ENCODE data around the gene AMIGO3. TPM values are rescaled to one million over a fixed set of nuclear protein-coding genes. Genes with fewer than 3 reads are reported as not detected.

Gene AMIGO3
- total and polyA plus RNA-seq, 2 of the 8 experiments (the other 6 are each of a cell fraction or from before 2014, with no cell fraction given): 1.6 to 8.8 TPM

DNA sequence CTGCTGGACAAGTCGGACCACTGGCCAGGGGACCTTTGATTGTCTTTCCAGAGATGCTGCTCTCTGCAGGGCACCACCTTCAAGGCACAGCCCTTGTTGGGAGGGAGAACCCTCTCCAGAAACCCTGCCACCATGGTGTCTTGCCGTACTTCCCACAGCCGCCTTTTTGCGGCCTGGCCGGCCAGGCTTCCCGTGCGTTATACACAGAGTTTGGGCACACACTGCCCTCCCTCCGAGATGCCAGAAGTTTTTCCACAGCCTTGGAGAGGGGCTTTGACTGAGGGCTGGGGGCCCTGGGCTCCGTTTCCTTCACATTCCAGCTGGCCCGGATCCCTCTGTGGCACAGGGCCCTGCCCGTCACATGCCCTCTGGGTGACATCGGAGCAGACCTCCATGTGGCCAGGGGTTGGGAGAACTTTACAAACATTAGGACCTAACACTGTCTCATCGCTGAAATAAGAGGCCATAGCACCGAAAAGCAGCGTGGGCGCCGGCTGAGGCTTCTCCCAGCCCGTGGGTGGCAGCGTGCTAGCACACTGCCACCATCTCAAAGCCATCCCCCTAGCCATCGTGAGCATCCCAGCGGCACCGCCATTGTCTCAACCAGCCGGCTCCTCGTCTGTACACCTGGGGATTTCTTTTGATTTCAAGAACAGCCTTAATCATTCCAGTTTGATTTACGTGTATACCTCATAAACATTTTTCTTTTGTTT is 51.6 kb downstream of the AMIGO3 start:
- Histone ChIP-seq H3K79me1 (ENCODE audit: low read depth, low read length) (no peaks in the 10 kb centered on the region), H2AK5ac (ENCODE audit: low read depth, low read length) (0 out of 2 replicates have a peak overlapping the region, but pooled peaks have one; percentile 29), H3K9ac (replicated peaks in 1 of 4; ENCODE audit: extremely low read depth in 1 of 4, low read depth in 3 of 4, low read length in 3 of 4) (no peak overlapping the region), H2BK20ac (ENCODE audit: low read length) (no peak overlapping the region), H3K36me3 (ENCODE audit: control insufficient read depth in 2 of 4, insufficient read depth in 4 of 4, low read length in 3 of 4) (no peaks in the 10 kb centered on the region), H4K20me1 (replicated peaks in 1 of 2; ENCODE audit: control insufficient read depth in 1 of 2, insufficient read depth in 2 of 2, low read length in 2 of 2) (no peaks in the 10 kb centered on the region), H4K91ac (replicated peaks; ENCODE audit: insufficient read length, low read length) (peak overlapping the region; percentile 13), H2BK15ac (ENCODE audit: low read length) (no peak overlapping the region), H3K14ac (ENCODE audit: insufficient read length) (no peak overlapping the region), H3K56ac (replicated peaks; ENCODE audit: insufficient read length, low read depth, low read length) (no peak overlapping the region), H3K23me2 (ENCODE audit: low read depth, low read length) (no peaks in the 10 kb centered on the region), H2AFZ (ENCODE audit: low read length) (no peak overlapping the region), H3K18ac (ENCODE audit: extremely low read depth, low read length) (no peak overlapping the region), H3K23ac (ENCODE audit: insufficient read length) (no peak overlapping the region), H3K27me3 (replicated peaks in 1 of 4; ENCODE audit: control insufficient read depth in 3 of 4, extremely low read depth in 1 of 4, insufficient read depth in 3 of 4, low read length in 3 of 4) (no peaks in the 10 kb centered on the region), H2BK12ac (ENCODE audit: low read depth, low read length) (no peak overlapping the region), H3K4ac (replicated peaks; ENCODE audit: insufficient read length, low read depth, low read length) (no peak overlapping the region), H3K4me2 (ENCODE audit: insufficient read depth in 1 of 2, low read depth in 2 of 2, low read length in 2 of 2) (no peak overlapping the region), H3K4me3 (ENCODE audit: extremely low read depth in 1 of 4, insufficient read depth in 2 of 4, low read depth in 3 of 4, low read length in 4 of 4) (no peak overlapping the region), H3K27ac (ENCODE audit: low read depth, low read length) (no peak overlapping the region), H3K4me1 (replicated peaks in 1 of 4; ENCODE audit: control insufficient read depth in 3 of 4, insufficient read depth in 4 of 4, low read length in 3 of 4) (peaks cover 0 to 8% (median 1%) of the 10 kb centered on the region in 4 experiments; a peak in 1 of 7 replicates), H4K8ac (ENCODE audit: extremely low read depth, insufficient read depth, low read length) (no peak overlapping the region), H4K5ac (ENCODE audit: insufficient read length, low read depth, low read length) (no peak overlapping the region), H3K79me2 (ENCODE audit: control insufficient read depth in 1 of 2, insufficient read depth in 2 of 2, low read length in 2 of 2) (no peaks in the 10 kb centered on the region), H2BK5ac (ENCODE audit: low read depth, low read length) (peak overlapping the region; percentile 37), H3K9me3 (ENCODE audit: insufficient read depth in 2 of 2, low read depth in 1 of 2, low read length in 1 of 2) (no peaks in the 10 kb centered on the region), H2BK120ac (replicated peaks; ENCODE audit: low read depth, low read length) (no peak overlapping the region)
- 96% methylated on average over 22 of the region's 25 CpGs; no CpG with 5 or more reads in 1 of the 2 experiments for WGBS, 2 experiments (ENCODE audit: extremely low coverage in 1 of 2, insufficient coverage in 1 of 2, insufficient read length in 1 of 2, insufficient replicate concordance in 2 of 2, low coverage in 1 of 2, low lambda C conversion rate in 2 of 2, missing lambda C conversion rate in 1 of 2)
- POLR2A ChIA-PET (ENCODE audit: partially characterized antibody): interaction anchor here (0.6 to 1.1 kb wide), 2 partner anchors 30 to 449 kb away, joined by 3 read pairs; no protein-coding TSS in a partner anchor
- FAIRE-seq (no peak), DNase-seq (ENCODE audit: low read depth in 1 of 2, low spot score in 2 of 2) (no peak)
- CTCF ChIA-PET (ENCODE audit: partially characterized antibody): interaction anchor here (1.4 to 1.9 kb wide), 2 partner anchors 120 to 130 kb away, joined by 3 to 5 read pairs; no protein-coding TSS in a partner anchor
- no peak for TF ChIP-seq CREB1 (IDR thresholded peaks at IDR 0.05)
- no peak for TF ChIP-seq HDAC6 (IDR thresholded peaks at IDR 0.05; ENCODE audit: low read depth, low read length)
- TF ChIP-seq ZNF274 (IDR thresholded peaks at IDR 0.05; ENCODE audit: borderline replicate concordance, extremely low read depth, low read length): no peak
- TF ChIP-seq RNF2 (IDR thresholded peaks at IDR 0.05; ENCODE audit: borderline replicate concordance, low read depth, low read length, missing control alignments, poor library complexity, severe bottlenecking): no peak
- TF ChIP-seq NANOG (IDR thresholded peaks at IDR 0.05; ENCODE audit: insufficient read depth, low read depth, low read length, poor library complexity, severe bottlenecking): no peak
- TF ChIP-seq TBP (IDR thresholded peaks at IDR 0.05; ENCODE audit: low read depth, low read length): no peak
- no peak for TF ChIP-seq TAF1 (IDR thresholded peaks at IDR 0.05; ENCODE audit: low read depth, low read length)
- no peak for TF ChIP-seq TCF12 (IDR thresholded peaks at IDR 0.05; ENCODE audit: low read depth, low read length)
- TF ChIP-seq RFX5 (IDR thresholded peaks at IDR 0.05; ENCODE audit: borderline replicate concordance, low read depth, low read length): no peak
- no peak for TF ChIP-seq SIX5 (IDR thresholded peaks at IDR 0.05; ENCODE audit: low read depth, low read length)
- no peak for TF ChIP-seq SP2 (IDR thresholded peaks at IDR 0.05; ENCODE audit: low read length)
- no peak for TF ChIP-seq CBX5 (IDR thresholded peaks at IDR 0.05; ENCODE audit: low read depth, low read length)
